Endothelial cell of umbilical vein (primary cell): Measurements from ENCODE around the gene PDE8B.

ENCODE experiments used
- JUN ChIP-seq: IDR thresholded peaks from 2 replicates; pipeline ENCODE4 v1.6.1; 2011; ENCODE audit warnings: borderline replicate concordance, low read depth; ENCODE audit not compliant: insufficient read length, insufficient read depth
- POLR2A ChIP-seq: IDR thresholded peaks from 2 replicates; pipeline ENCODE4 v1.6.1; 2012; ENCODE audit warnings: low read depth, mild to moderate bottlenecking, control low read depth, low read length
- POLR2AphosphoS5 ChIP-seq: IDR thresholded peaks from 2 replicates; pipeline ENCODE4 v1.6.1; 2012; ENCODE audit warnings: low read depth, mild to moderate bottlenecking, control low read depth, low read length, moderate library complexity; ENCODE audit not compliant: insufficient read depth
- TF ChIP-seq, protein P1 (sequence below), 2 donors: IDR thresholded peaks; 1 replicate in 1 of 2; 2 replicates in 1 of 2; pipeline ENCODE4 v1.5.1; 2011; ENCODE audit warnings: low read length in 2 of 2, mild to moderate bottlenecking in 2 of 2, moderate library complexity in 2 of 2, control low read depth in 1 of 2, inconsistent platforms in 1 of 2, low read depth in 1 of 2; ENCODE audit not compliant: insufficient read depth in 1 of 2; ENCODE audit errors: extremely low read depth in 1 of 2

DNA sequence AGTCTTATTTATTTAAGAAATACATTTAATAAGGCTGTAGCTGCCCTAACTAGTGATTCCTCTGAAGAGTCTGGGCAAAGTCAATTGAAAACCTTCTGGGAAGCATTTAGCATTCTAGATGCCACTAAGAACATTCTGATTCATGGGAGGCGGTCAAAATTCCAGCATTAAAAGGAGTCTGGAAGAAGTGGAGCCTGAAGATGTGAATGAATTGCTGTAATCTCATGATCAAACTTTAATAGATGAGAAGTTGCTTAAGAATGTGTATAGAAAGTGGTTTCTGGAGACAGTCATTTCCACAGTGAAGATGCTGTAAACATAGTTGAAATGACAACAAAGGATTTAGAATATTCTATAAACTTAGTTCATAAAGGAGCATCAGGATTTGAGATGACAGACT, 220.2 kb downstream of the PDE8B start:
- TF ChIP-seq, protein P1, sequence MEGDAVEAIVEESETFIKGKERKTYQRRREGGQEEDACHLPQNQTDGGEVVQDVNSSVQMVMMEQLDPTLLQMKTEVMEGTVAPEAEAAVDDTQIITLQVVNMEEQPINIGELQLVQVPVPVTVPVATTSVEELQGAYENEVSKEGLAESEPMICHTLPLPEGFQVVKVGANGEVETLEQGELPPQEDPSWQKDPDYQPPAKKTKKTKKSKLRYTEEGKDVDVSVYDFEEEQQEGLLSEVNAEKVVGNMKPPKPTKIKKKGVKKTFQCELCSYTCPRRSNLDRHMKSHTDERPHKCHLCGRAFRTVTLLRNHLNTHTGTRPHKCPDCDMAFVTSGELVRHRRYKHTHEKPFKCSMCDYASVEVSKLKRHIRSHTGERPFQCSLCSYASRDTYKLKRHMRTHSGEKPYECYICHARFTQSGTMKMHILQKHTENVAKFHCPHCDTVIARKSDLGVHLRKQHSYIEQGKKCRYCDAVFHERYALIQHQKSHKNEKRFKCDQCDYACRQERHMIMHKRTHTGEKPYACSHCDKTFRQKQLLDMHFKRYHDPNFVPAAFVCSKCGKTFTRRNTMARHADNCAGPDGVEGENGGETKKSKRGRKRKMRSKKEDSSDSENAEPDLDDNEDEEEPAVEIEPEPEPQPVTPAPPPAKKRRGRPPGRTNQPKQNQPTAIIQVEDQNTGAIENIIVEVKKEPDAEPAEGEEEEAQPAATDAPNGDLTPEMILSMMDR (IDR thresholded peaks at IDR 0.05; ENCODE audit: extremely low read depth in 1 of 2, insufficient read depth in 1 of 2, low read depth in 1 of 2, low read length in 2 of 2): no peak
- TF ChIP-seq POLR2A (no peak), POLR2AphosphoS5 (no peak), JUN (no peak)
